Breast epithelium (tissue), 3 donors: ENCODE results near the gene VSNL1.

Experiments
- CTCF ChIP-seq, 3 donors: fragments of 450-650 bp; IDR thresholded peaks; one replicate each; pipeline ENCODE4 v1.5.1; 2016 to 2017; ENCODE audit warnings: antibody characterized with exemption in 3 of 3, mild to moderate bottlenecking in 3 of 3, moderate library complexity in 3 of 3
- POLR2A ChIP-seq: fragments of 450-650 bp; IDR thresholded peaks from one replicate; pipeline ENCODE4 v1.6.1; 2016; ENCODE audit warnings: antibody characterized with exemption, mild to moderate bottlenecking, moderate library complexity

GRCh38 chr2:17583166-17583565 is 42.7 kb downstream of the VSNL1 start:
- TF ChIP-seq POLR2A: no peak
- TF ChIP-seq CTCF (IDR thresholded peaks at IDR 0.05): no peak
